ENCODE measurements around the gene GUK1.

GUK1 gene

GRCh38 chr1:228143480-228144192, 3.6 kb downstream of the GUK1 start:
- no peak for DNase-seq (ENCODE audit: low read depth)
- TF ChIP-seq CTCF (conservative IDR thresholded peaks at IDR 0.05; ENCODE audit: low read length) = no peak
- no peak overlapping the region for H3K4me3 ChIP-seq (ENCODE audit: low read length)

GRCh38 chr1:228144193-228144992, 4.3 kb downstream of the GUK1 start:
- TF ChIP-seq CTCF (conservative IDR thresholded peaks at IDR 0.05; ENCODE audit: low read length) = no peak
- DNase-seq (ENCODE audit: low read depth) = no peak
- no peak overlapping the region for H3K4me3 ChIP-seq (ENCODE audit: low read length)

GRCh38 chr1:228144993-228145343, 4.9 kb downstream of the GUK1 start:
- no peak for DNase-seq (ENCODE audit: low read depth)
- no peak overlapping the region for H3K4me3 ChIP-seq (ENCODE audit: low read length)
- no peak for TF ChIP-seq CTCF (conservative IDR thresholded peaks at IDR 0.05; ENCODE audit: low read length)

GRCh38 chr1:228145463-228146416, 5.7 kb downstream of the GUK1 start:
- DNase-seq (ENCODE audit: low read depth) = no peak
- no peak overlapping the region for H3K4me3 ChIP-seq (ENCODE audit: low read length)
- no peak for TF ChIP-seq CTCF (conservative IDR thresholded peaks at IDR 0.05; ENCODE audit: low read length)

GRCh38 chr1:228146417-228147150, 6.5 kb downstream of the GUK1 start:
- no peak for TF ChIP-seq CTCF (conservative IDR thresholded peaks at IDR 0.05; ENCODE audit: low read length)
- no peak for DNase-seq (ENCODE audit: low read depth)
- no peak overlapping the region for H3K4me3 ChIP-seq (ENCODE audit: low read length)

GRCh38 chr1:228147151-228147693, 7.1 kb downstream of the GUK1 start:
- DNase-seq (ENCODE audit: low read depth) = no peak
- no peak for TF ChIP-seq CTCF (conservative IDR thresholded peaks at IDR 0.05; ENCODE audit: low read length)
- no peak overlapping the region for H3K4me3 ChIP-seq (ENCODE audit: low read length)
